Smooth muscle cell (in vitro differentiated cells): ENCODE data around the gene NTRK1. TPM values are rescaled to one million over a fixed set of nuclear protein-coding genes. Genes with fewer than 3 reads are reported as not detected.

ENCODE experiments used
- DNase-seq: peaks from one replicate; lab custom pipeline; 2025; ENCODE audit not compliant: unreplicated experiment; lab: John Stamatoyannopoulos, UW
- H2AFZ ChIP-seq: fragments of 200-600 bp; sonication (generic); 2 replicates; pipeline ENCODE4 v1.6.0; 2016; ENCODE audit warnings: antibody characterized with exemption, low read depth, mild to moderate bottlenecking
- H3F3A ChIP-seq: fragments of 200-600 bp; sonication (generic); 2 replicates; pipeline ENCODE4 v1.6.0; 2017; ENCODE audit warnings: antibody characterized with exemption, low read depth
- H3K27ac ChIP-seq: fragments of 200-600 bp; sonication (generic); 2 replicates; pipeline ENCODE4 v1.5.1; 2016; ENCODE audit warnings: low read depth, mild to moderate bottlenecking
- H3K27me3 ChIP-seq: fragments of 200-600 bp; sonication (generic); 2 replicates; pipeline ENCODE4 v1.6.1; 2016; ENCODE audit warnings: low read depth, mild to moderate bottlenecking
- H3K36me3 ChIP-seq: fragments of 200-600 bp; sonication (generic); 2 replicates; pipeline ENCODE4 v1.5.1; 2016; ENCODE audit warnings: low read depth
- H3K4me1 ChIP-seq: fragments of 200-600 bp; sonication (generic); 2 replicates; pipeline ENCODE4 v1.5.1; 2016; ENCODE audit warnings: low read depth
- H3K4me2 ChIP-seq: fragments of 200-600 bp; sonication (generic); 2 replicates; pipeline ENCODE4 v1.6.0; 2016; ENCODE audit warnings: mild to moderate bottlenecking
- H3K4me3 ChIP-seq: fragments of 200-600 bp; sonication (generic); 2 replicates; pipeline ENCODE4 v1.5.1; 2016; ENCODE audit warnings: mild to moderate bottlenecking
- H3K79me2 ChIP-seq: fragments of 200-600 bp; sonication (generic); 2 replicates; pipeline ENCODE4 v1.6.0; 2016; ENCODE audit warnings: low read depth, mild to moderate bottlenecking
- H3K9ac ChIP-seq: fragments of 200-600 bp; sonication (generic); 2 replicates; pipeline ENCODE4 v1.6.0; 2016; ENCODE audit warnings: low read depth
- H3K9me3 ChIP-seq: fragments of 200-600 bp; sonication (generic); replicated peaks from 2 replicates; pipeline ENCODE4 v1.5.1; 2016; ENCODE audit warnings: low read depth
- H4K20me1 ChIP-seq: fragments of 200-600 bp; sonication (generic); 2 replicates; pipeline ENCODE4 v1.6.0; 2016; ENCODE audit warnings: low read depth
- WGBS: methylation state at CpG from one replicate; pipeline ENCODE4 v1.1.7; 2016; ENCODE audit warnings: low lambda C conversion rate; 5-methylcytosine and 5-hydroxymethylcytosine counted together
- polyA plus RNA-seq: library from polyadenylated mRNA; unstranded; fragments of >200 nt; fragmentation: Nextera tagmentation; extraction: Ambion mirVana; gene quantifications from 2 replicates; pipeline ENCODE4 v1.2.1, GENCODE V29; 2016
- total RNA-seq: library from RNA; depleted of rRNA; stranded (reverse); fragments of >200 nt; gene quantifications from 2 replicates; pipeline ENCODE4 v1.2.3, GENCODE V29; 2014
- TF ChIP-seq, protein P1 (sequence below): fragments of 200-600 bp; sonication (generic); IDR thresholded peaks from 2 replicates; pipeline ENCODE4 v1.5.1; 2017; ENCODE audit warnings: borderline replicate concordance, mild to moderate bottlenecking, antibody characterized with exemption; ENCODE audit not compliant: insufficient read depth, poor library complexity, severe bottlenecking

NTRK1 gene
- total and polyA plus RNA-seq, 2 experiments from 2014 or later, result 0.85 to 3.6 TPM

- DNase-seq, result no peak
- TF ChIP-seq, protein P1, sequence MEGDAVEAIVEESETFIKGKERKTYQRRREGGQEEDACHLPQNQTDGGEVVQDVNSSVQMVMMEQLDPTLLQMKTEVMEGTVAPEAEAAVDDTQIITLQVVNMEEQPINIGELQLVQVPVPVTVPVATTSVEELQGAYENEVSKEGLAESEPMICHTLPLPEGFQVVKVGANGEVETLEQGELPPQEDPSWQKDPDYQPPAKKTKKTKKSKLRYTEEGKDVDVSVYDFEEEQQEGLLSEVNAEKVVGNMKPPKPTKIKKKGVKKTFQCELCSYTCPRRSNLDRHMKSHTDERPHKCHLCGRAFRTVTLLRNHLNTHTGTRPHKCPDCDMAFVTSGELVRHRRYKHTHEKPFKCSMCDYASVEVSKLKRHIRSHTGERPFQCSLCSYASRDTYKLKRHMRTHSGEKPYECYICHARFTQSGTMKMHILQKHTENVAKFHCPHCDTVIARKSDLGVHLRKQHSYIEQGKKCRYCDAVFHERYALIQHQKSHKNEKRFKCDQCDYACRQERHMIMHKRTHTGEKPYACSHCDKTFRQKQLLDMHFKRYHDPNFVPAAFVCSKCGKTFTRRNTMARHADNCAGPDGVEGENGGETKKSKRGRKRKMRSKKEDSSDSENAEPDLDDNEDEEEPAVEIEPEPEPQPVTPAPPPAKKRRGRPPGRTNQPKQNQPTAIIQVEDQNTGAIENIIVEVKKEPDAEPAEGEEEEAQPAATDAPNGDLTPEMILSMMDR, result no peak
- 87% methylated on average over 4 of the region's 4 CpGs for WGBS
Measured at GRCh38 chr1:156865865-156866248, 5.2 kb downstream of the NTRK1 start.

GRCh38 chr1:156866249-156866909, 5.7 kb downstream of the NTRK1 start:
- 54% methylated on average over 12 of the region's 12 CpGs for WGBS
- Histone ChIP-seq H3K79me2 (no peaks in the 10 kb centered on the region), H3K4me1 (peaks cover 10% of the 10 kb centered on the region)

More at GRCh38 chr1:156865865-156866248, 5.2 kb downstream of the NTRK1 start:
- Histone ChIP-seq H3K9me3 (no peaks in the 10 kb centered on the region), H3K79me2 (no peaks in the 10 kb centered on the region), H3K36me3 (no peaks in the 10 kb centered on the region), H3K4me2 (no peak overlapping the region), H3F3A (no peaks in the 10 kb centered on the region), H4K20me1 (no peaks in the 10 kb centered on the region), H3K4me3 (no peak overlapping the region), H3K27me3 (peaks cover 13% of the 10 kb centered on the region), H2AFZ (no peak overlapping the region), H3K4me1 (peaks cover 14% of the 10 kb centered on the region), H3K9ac (no peak overlapping the region), H3K27ac (no peak overlapping the region)

DNA sequence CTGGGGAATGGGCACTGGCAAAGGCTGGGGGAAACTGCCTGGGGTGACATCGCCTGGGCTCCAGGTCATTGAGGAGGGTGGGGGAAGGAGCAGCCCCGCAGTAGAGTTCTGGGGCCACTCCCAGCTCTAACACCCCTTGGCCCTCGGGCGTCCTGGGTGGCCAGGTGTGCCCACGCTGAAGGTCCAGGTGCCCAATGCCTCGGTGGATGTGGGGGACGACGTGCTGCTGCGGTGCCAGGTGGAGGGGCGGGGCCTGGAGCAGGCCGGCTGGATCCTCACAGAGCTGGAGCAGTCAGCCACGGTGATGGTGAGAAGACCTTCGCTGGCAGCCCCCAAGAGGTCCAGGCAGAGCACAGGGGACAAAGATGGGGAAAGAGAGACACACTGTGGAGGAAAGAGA, 7.7 kb downstream of the NTRK1 start:
- Histone ChIP-seq H3K79me2 (no peaks in the 10 kb centered on the region), H3F3A (no peaks in the 10 kb centered on the region), H2AFZ (no peak overlapping the region), H3K4me2 (no peak overlapping the region), H3K9me3 (no peaks in the 10 kb centered on the region), H3K9ac (no peak overlapping the region), H3K4me3 (no peak overlapping the region), H3K27me3 (no peaks in the 10 kb centered on the region), H3K4me1 (peaks cover 6% of the 10 kb centered on the region), H4K20me1 (no peaks in the 10 kb centered on the region), H3K36me3 (no peaks in the 10 kb centered on the region), H3K27ac (no peak overlapping the region)
- TF ChIP-seq, protein P1, result no peak
- DNase-seq, result no peak
- 82% methylated on average over 13 of the region's 13 CpGs for WGBS

More at GRCh38 chr1:156866249-156866909, 5.7 kb downstream of the NTRK1 start:
- no peak overlapping the region for H3K4me3 ChIP-seq
- H3K9me3 ChIP-seq, result no peaks in the 10 kb centered on the region
- TF ChIP-seq, protein P1, result no peak
- H3K36me3 ChIP-seq, result no peaks in the 10 kb centered on the region
- no peak for DNase-seq
- no peak overlapping the region for H2AFZ ChIP-seq
- H3F3A ChIP-seq, result no peaks in the 10 kb centered on the region
- H4K20me1 ChIP-seq, result no peaks in the 10 kb centered on the region
- no peak overlapping the region for H3K4me2 ChIP-seq
- no peak overlapping the region for H3K9ac ChIP-seq
- H3K27ac ChIP-seq, result no peak overlapping the region
- H3K27me3 ChIP-seq, result peaks cover 8% of the 10 kb centered on the region

DNA sequence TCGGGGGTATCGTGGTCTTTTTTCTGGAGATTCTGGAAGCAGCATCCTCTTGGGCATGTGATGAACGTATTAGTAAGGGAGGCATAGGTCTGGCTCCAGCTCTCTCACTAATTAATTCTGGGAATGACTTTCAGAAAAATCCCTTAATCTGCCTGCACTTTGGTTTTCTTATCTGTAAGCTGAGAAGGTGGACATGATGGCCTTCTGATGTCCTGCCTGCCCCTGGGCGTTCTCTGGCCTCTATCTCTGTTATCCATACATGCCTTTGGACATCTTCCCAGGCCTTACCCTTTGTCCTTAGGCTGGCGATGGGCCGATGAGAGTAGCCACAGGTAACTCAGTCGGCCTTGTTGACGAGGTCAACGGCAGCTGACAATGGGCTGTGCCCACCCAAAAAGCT, 8.8 kb downstream of the NTRK1 start:
- WGBS, result 95% methylated on average over 9 of the region's 9 CpGs
- TF ChIP-seq, protein P1, result no peak
- Histone ChIP-seq H3K79me2 (no peaks in the 10 kb centered on the region), H2AFZ (no peak overlapping the region), H3K36me3 (no peaks in the 10 kb centered on the region), H4K20me1 (no peaks in the 10 kb centered on the region), H3K27me3 (no peaks in the 10 kb centered on the region), H3F3A (no peaks in the 10 kb centered on the region), H3K4me1 (peaks cover 5% of the 10 kb centered on the region), H3K4me2 (no peak overlapping the region), H3K4me3 (no peak overlapping the region), H3K27ac (no peak overlapping the region), H3K9ac (no peak overlapping the region), H3K9me3 (no peaks in the 10 kb centered on the region)
- no peak for DNase-seq
